Breast epithelium (tissue), 4 donors: ENCODE data around the gene CALCOCO2. TPM values are rescaled to one million over a fixed set of nuclear protein-coding genes. Genes with fewer than 3 reads are reported as not detected.

Experiments
- DNase-seq, 2 donors: peaks; one replicate each; pipeline ENCODE4 v3.0.0-alpha.2; 2019; ENCODE audit warnings: low spot score in 2 of 2
- H3K27ac ChIP-seq, 2 donors: fragments of 200-600 bp; sonication (generic) in 1 of 2; one replicate each; pipeline ENCODE4 v1.5.1; 2016 to 2019; ENCODE audit warnings: mild to moderate bottlenecking in 1 of 2
- H3K27me3 ChIP-seq, 2 donors: fragments of 200-600 bp; sonication (generic) in 1 of 2; one replicate each; pipeline versions ENCODE4 v1.5.1 to v1.6.0; 2017 to 2019; ENCODE audit warnings: control low read depth in 1 of 2, mild to moderate bottlenecking in 1 of 2
- H3K36me3 ChIP-seq: fragments of 200-600 bp; one replicate; pipeline ENCODE4 v1.5.1; 2019
- H3K4me1 ChIP-seq, 2 donors: fragments of 200-600 bp; sonication (generic); one replicate each; pipeline ENCODE4 v1.5.1; 2016 to 2019; ENCODE audit warnings: control low read depth in 1 of 2
- H3K4me3 ChIP-seq, 3 donors: fragments of 200-600 bp; sonication (generic); 1 replicate in 2 of 3; 2 replicates in 1 of 3; pipeline ENCODE4 v1.5.1; 2016 to 2019; ENCODE audit warnings: mild to moderate bottlenecking in 3 of 3, moderate library complexity in 2 of 3
- H3K9me3 ChIP-seq, 2 donors: fragments of 200-600 bp; sonication (generic) in 1 of 2; one replicate each; pipeline ENCODE4 v1.5.1; 2016 to 2019; ENCODE audit warnings: control low read depth in 1 of 2
- CTCF ChIP-seq, 3 donors: fragments of 450-650 bp; IDR thresholded peaks; one replicate each; pipeline ENCODE4 v1.5.1; 2016 to 2017; ENCODE audit warnings: antibody characterized with exemption in 3 of 3, mild to moderate bottlenecking in 3 of 3, moderate library complexity in 3 of 3
- POLR2A ChIP-seq: fragments of 450-650 bp; IDR thresholded peaks from one replicate; pipeline ENCODE4 v1.6.1; 2016; ENCODE audit warnings: antibody characterized with exemption, mild to moderate bottlenecking, moderate library complexity
- POLR2AphosphoS5 ChIP-seq, 3 donors: sonication (generic); formaldehyde crosslinking; IDR thresholded peaks; one replicate each; pipeline ENCODE4 v1.6.1; 2017; ENCODE audit warnings: antibody characterized with exemption in 3 of 3
- intact Hi-C: fragments of 100-400 bp; cut with DNase I; formaldehyde crosslinking; loops from one replicate; pipeline ENCODE4 v1.15.1; 2023; ENCODE audit warnings: low total_unique reads
- total RNA-seq, 3 donors: library from RNA; depleted of rRNA; stranded (reverse); fragments of >200 nt; gene quantifications; one replicate each; pipeline ENCODE4 v1.1.0, GENCODE V29; 2016

CALCOCO2 gene
- total RNA-seq: 100 to 1,000 TPM; 134 to 262 (median 146) TPM

- Histone ChIP-seq H3K27me3 (no peaks in the 10 kb centered on the region), H3K4me3 (peak within 1 kb of the TSS; percentile 77 to 95 (median 90)), H3K27ac (peak within 1 kb of the TSS; percentile 94 to 95), H3K36me3 (no peaks in the 10 kb centered on the region), H3K9me3 (no peaks in the 10 kb centered on the region), H3K4me1 (no peaks in the 10 kb centered on the region)
- intact Hi-C loops: no loop called here
- peak; percentile 92 to 95 for DNase-seq
- TF ChIP-seq CTCF (IDR thresholded peaks at IDR 0.05) (peak in 2 of 3 donors; percentile 6 to 20), POLR2AphosphoS5 (IDR thresholded peaks at IDR 0.05) (peak; percentile 87 to 96 (median 91)), POLR2A (peak; percentile 84)
Observed at GRCh38 chr17:48830840-48831548, at the start of gene CALCOCO2. TSS of gene CALCOCO2 (plus strand) at chr17:48831035. CDS start at chr17:48841708, 10,673 bp downstream.

- TF ChIP-seq CTCF (IDR thresholded peaks at IDR 0.05) (no peak), POLR2AphosphoS5 (IDR thresholded peaks at IDR 0.05) (no peak), POLR2A (no peak)
- H3K36me3 ChIP-seq: no peaks in the 10 kb centered on the region
- intact Hi-C loops: no loop called here
Observed at GRCh38 chr17:48787828-48788227, 43.0 kb upstream of the CALCOCO2 start.

GRCh38 chr17:48790607-48791127, 40.2 kb upstream of the CALCOCO2 start:
- Histone ChIP-seq H3K4me1 (no peaks in the 10 kb centered on the region), H3K4me3 (no peak overlapping the region), H3K27me3 (peaks cover 0 to 21% of the 10 kb centered on the region in 2 donors), H3K36me3 (no peaks in the 10 kb centered on the region), H3K27ac (no peak overlapping the region), H3K9me3 (no peaks in the 10 kb centered on the region)
- DNase-seq: no peak
- TF ChIP-seq CTCF (IDR thresholded peaks at IDR 0.05) (no peak), POLR2AphosphoS5 (IDR thresholded peaks at IDR 0.05) (no peak), POLR2A (no peak)
- intact Hi-C loops: loop anchor here (10.0 kb wide), 3 partner anchors 56 to 466 kb away; no protein-coding TSS in a partner anchor

More at GRCh38 chr17:48787828-48788227, 43.0 kb upstream of the CALCOCO2 start:
- Histone ChIP-seq H3K27me3 (peaks cover 0 to 13% of the 10 kb centered on the region in 2 donors), H3K4me3 (no peak overlapping the region), H3K4me1 (no peaks in the 10 kb centered on the region), H3K27ac (no peak overlapping the region), H3K9me3 (no peaks in the 10 kb centered on the region)
- DNase-seq: no peak

- Histone ChIP-seq H3K36me3 (no peaks in the 10 kb centered on the region), H3K4me1 (no peaks in the 10 kb centered on the region), H3K27ac (no peak overlapping the region), H3K27me3 (peaks cover 0 to 18% of the 10 kb centered on the region in 2 donors), H3K4me3 (no peak overlapping the region), H3K9me3 (no peaks in the 10 kb centered on the region)
- intact Hi-C loops: loop anchor here (10.0 kb wide), 3 partner anchors 57 to 467 kb away; no protein-coding TSS in a partner anchor
- peak; percentile 72 to 76 for DNase-seq
- no peak for TF ChIP-seq POLR2A
- no peak for TF ChIP-seq POLR2AphosphoS5 (IDR thresholded peaks at IDR 0.05)
- peak; percentile 42 to 76 (median 72) for TF ChIP-seq CTCF (IDR thresholded peaks at IDR 0.05)
Observed at GRCh38 chr17:48791128-48792032, 39.5 kb upstream of the CALCOCO2 start.
